Trophoblast cell (in vitro differentiated cells and primary cell): Measurements from ENCODE around the gene HS3ST4.

Source experiments
- DNase-seq, 2 donors: peaks; one replicate each; pipeline ENCODE4 v3.0.0-alpha.2; 2016
- H2AFZ ChIP-seq: 2 replicates; pipeline ENCODE4 v1.6.1; 2013; ENCODE audit warnings: low read length, moderate library complexity, mild to moderate bottlenecking; ENCODE audit not compliant: insufficient read depth, poor library complexity
- H2AK5ac ChIP-seq: 2 replicates; pipeline ENCODE4 v1.6.1; 2013; ENCODE audit warnings: mild to moderate bottlenecking, low read length
- H2BK120ac ChIP-seq: 2 replicates; pipeline ENCODE4 v1.6.1; 2013; ENCODE audit warnings: low read length, mild to moderate bottlenecking, moderate library complexity; ENCODE audit not compliant: insufficient read depth, poor library complexity
- H2BK12ac ChIP-seq: 2 replicates; pipeline ENCODE4 v1.6.1; 2013; ENCODE audit warnings: mild to moderate bottlenecking, low read length, moderate library complexity
- H2BK5ac ChIP-seq: 2 replicates; pipeline ENCODE4 v1.6.1; 2013; ENCODE audit warnings: low read length, low read depth, moderate library complexity, mild to moderate bottlenecking; ENCODE audit not compliant: poor library complexity
- H3K14ac ChIP-seq: 2 replicates; pipeline ENCODE4 v1.6.1; 2013; ENCODE audit warnings: mild to moderate bottlenecking, low read length
- H3K18ac ChIP-seq: 2 replicates; pipeline ENCODE4 v1.6.1; 2013; ENCODE audit warnings: mild to moderate bottlenecking, low read length
- H3K23ac ChIP-seq: 2 replicates; pipeline ENCODE4 v1.6.1; 2013; ENCODE audit warnings: low read length
- H3K27ac ChIP-seq: 2 replicates; pipeline ENCODE4 v1.5.1; 2013; ENCODE audit warnings: low read depth, mild to moderate bottlenecking, inconsistent platforms, low read length, moderate library complexity
- H3K27me3 ChIP-seq: 2 replicates; pipeline ENCODE4 v1.6.1; 2013; ENCODE audit warnings: inconsistent platforms, mild to moderate bottlenecking, low read length, moderate library complexity; ENCODE audit not compliant: insufficient read depth
- H3K36me3 ChIP-seq, 2 experiments: 1 replicate in 1 of 2; 2 replicates in 1 of 2; pipeline ENCODE4 v1.6.1; 2013; ENCODE audit warnings: low read length in 2 of 2, mild to moderate bottlenecking in 2 of 2, moderate library complexity in 1 of 2; ENCODE audit not compliant: insufficient read depth in 2 of 2, control insufficient read depth in 1 of 2
- H3K4ac ChIP-seq: 2 replicates; pipeline ENCODE4 v1.6.1; 2013; ENCODE audit warnings: low read depth, mild to moderate bottlenecking, low read length, moderate library complexity
- H3K4me1 ChIP-seq, 2 experiments: 1 replicate in 1 of 2; 2 replicates in 1 of 2; pipeline ENCODE4 v1.6.1; 2013; ENCODE audit warnings: low read length in 2 of 2, mild to moderate bottlenecking in 2 of 2, moderate library complexity in 1 of 2; ENCODE audit not compliant: insufficient read depth in 2 of 2, control insufficient read depth in 1 of 2
- H3K4me2 ChIP-seq: 2 replicates; pipeline ENCODE4 v1.6.1; 2013; ENCODE audit warnings: inconsistent platforms, mild to moderate bottlenecking, low read length, moderate library complexity
- H3K4me3 ChIP-seq: 2 replicates; pipeline ENCODE4 v1.5.1; 2013; ENCODE audit warnings: mild to moderate bottlenecking, low read depth, low read length, inconsistent platforms
- H3K79me1 ChIP-seq: one replicate; pipeline ENCODE4 v1.6.1; 2013; ENCODE audit warnings: low read length
- H3K79me2 ChIP-seq: 2 replicates; pipeline ENCODE4 v1.6.1; 2013; ENCODE audit warnings: low read length, mild to moderate bottlenecking; ENCODE audit not compliant: control insufficient read depth, insufficient read depth, poor library complexity
- H3K9ac ChIP-seq: 2 replicates; pipeline ENCODE4 v1.6.1; 2013; ENCODE audit warnings: mild to moderate bottlenecking, low read length
- H3K9me3 ChIP-seq: 2 replicates; pipeline ENCODE4 v1.6.1; 2013; ENCODE audit warnings: low read depth, mild to moderate bottlenecking, control low read depth, inconsistent platforms, low read length; ENCODE audit not compliant: insufficient read depth
- H4K12ac ChIP-seq: 2 replicates; pipeline ENCODE4 v1.6.1; 2013; ENCODE audit warnings: low read depth, mild to moderate bottlenecking, low read length, moderate library complexity
- H4K8ac ChIP-seq: 2 replicates; pipeline ENCODE4 v1.6.1; 2013; ENCODE audit warnings: low read depth, mild to moderate bottlenecking, low read length, moderate library complexity
- H4K91ac ChIP-seq: one replicate; pipeline ENCODE4 v1.6.1; 2013; ENCODE audit warnings: low read depth, mild to moderate bottlenecking, low read length, moderate library complexity
- WGBS: extraction: QIAGEN DNeasy Blood & Tissue Kit; methylation state at CpG from one replicate; pipeline ENCODE4 v1.1.7; 2013; ENCODE audit warnings: missing lambda C conversion rate; ENCODE audit not compliant: insufficient read length, insufficient coverage; ENCODE audit errors: extremely low coverage; 5-methylcytosine and 5-hydroxymethylcytosine counted together

The HS3ST4 gene

GRCh38 chr16:26041952-26042668 is 350.4 kb downstream of the HS3ST4 start:
- DNase-seq = no peak
- Histone ChIP-seq H3K4me3 (no peak overlapping the region), H3K23ac (no peak overlapping the region), H3K4me1 (no peaks in the 10 kb centered on the region), H3K9ac (no peak overlapping the region), H2BK120ac (no peak overlapping the region), H3K36me3 (no peaks in the 10 kb centered on the region), H3K79me1 (no peaks in the 10 kb centered on the region), H4K91ac (no peak overlapping the region), H3K79me2 (no peaks in the 10 kb centered on the region), H3K14ac (no peak overlapping the region), H3K27me3 (no peaks in the 10 kb centered on the region), H2AFZ (no peak overlapping the region), H4K8ac (no peak overlapping the region), H3K27ac (no peak overlapping the region), H2BK5ac (no peak overlapping the region), H3K4me2 (no peak overlapping the region), H3K9me3 (no peaks in the 10 kb centered on the region), H3K18ac (no peak overlapping the region), H2BK12ac (no peak overlapping the region), H4K12ac (no peak overlapping the region), H2AK5ac (no peak overlapping the region), H3K4ac (no peak overlapping the region)
- WGBS = no CpG with 5 or more reads among the region's 9 CpGs

- Histone ChIP-seq H2BK12ac (no peak overlapping the region), H3K79me2 (no peaks in the 10 kb centered on the region), H3K23ac (no peak overlapping the region), H3K4me2 (no peak overlapping the region), H2BK120ac (no peak overlapping the region), H4K91ac (no peak overlapping the region), H3K27ac (no peak overlapping the region), H3K18ac (no peak overlapping the region), H3K4ac (no peak overlapping the region), H3K27me3 (no peaks in the 10 kb centered on the region), H3K79me1 (no peaks in the 10 kb centered on the region), H2AK5ac (no peak overlapping the region), H3K36me3 (no peaks in the 10 kb centered on the region), H3K4me1 (no peaks in the 10 kb centered on the region), H4K8ac (no peak overlapping the region), H2BK5ac (no peak overlapping the region), H3K4me3 (no peak overlapping the region), H4K12ac (no peak overlapping the region), H2AFZ (no peak overlapping the region), H3K9ac (no peak overlapping the region), H3K14ac (no peak overlapping the region), H3K9me3 (no peaks in the 10 kb centered on the region)
- WGBS = no CpG with 5 or more reads among the region's 9 CpGs
- DNase-seq = no peak
These were observed 358.7 kb downstream of the HS3ST4 start for GRCh38 chr16:26050472-26050871.

GRCh38 chr16:26051063-26051462 is 359.3 kb downstream of the HS3ST4 start:
- H2BK5ac ChIP-seq = no peak overlapping the region
- no peak overlapping the region for H3K23ac ChIP-seq
- no peak overlapping the region for H2AFZ ChIP-seq
- no peaks in the 10 kb centered on the region for H3K79me2 ChIP-seq
- no peaks in the 10 kb centered on the region for H3K36me3 ChIP-seq
- H3K27me3 ChIP-seq = no peaks in the 10 kb centered on the region
- H3K4me1 ChIP-seq = no peaks in the 10 kb centered on the region
- H2BK120ac ChIP-seq = no peak overlapping the region
- no CpG with 5 or more reads among the region's 2 CpGs for WGBS
- H3K18ac ChIP-seq = no peak overlapping the region
- H3K4me2 ChIP-seq = no peak overlapping the region
- no peak overlapping the region for H3K14ac ChIP-seq
- no peak overlapping the region for H3K4me3 ChIP-seq
- no peaks in the 10 kb centered on the region for H3K9me3 ChIP-seq
- H4K8ac ChIP-seq = no peak overlapping the region
- no peak overlapping the region for H2BK12ac ChIP-seq
- H3K79me1 ChIP-seq = no peaks in the 10 kb centered on the region
- H4K12ac ChIP-seq = no peak overlapping the region
- no peak overlapping the region for H3K27ac ChIP-seq
- H3K4ac ChIP-seq = no peak overlapping the region
- H3K9ac ChIP-seq = no peak overlapping the region
- H2AK5ac ChIP-seq = no peak overlapping the region
- DNase-seq = no peak
- H4K91ac ChIP-seq = no peak overlapping the region

- Histone ChIP-seq H2BK5ac (no peak overlapping the region), H3K79me1 (no peaks in the 10 kb centered on the region), H3K27me3 (no peaks in the 10 kb centered on the region), H3K23ac (no peak overlapping the region), H3K79me2 (no peaks in the 10 kb centered on the region), H3K9me3 (no peaks in the 10 kb centered on the region), H2BK120ac (no peak overlapping the region), H3K36me3 (no peaks in the 10 kb centered on the region), H2BK12ac (no peak overlapping the region), H2AK5ac (no peak overlapping the region), H4K12ac (no peak overlapping the region), H3K9ac (no peak overlapping the region), H4K91ac (no peak overlapping the region), H3K27ac (no peak overlapping the region), H3K4ac (no peak overlapping the region), H2AFZ (no peak overlapping the region), H3K4me3 (no peak overlapping the region), H3K18ac (no peak overlapping the region), H3K14ac (no peak overlapping the region), H3K4me2 (no peak overlapping the region), H4K8ac (no peak overlapping the region), H3K4me1 (no peaks in the 10 kb centered on the region)
- no peak for DNase-seq
- no CpG with 5 or more reads among the region's 3 CpGs for WGBS
These were observed 362.1 kb downstream of the HS3ST4 start for GRCh38 chr16:26053889-26054288.
